ENCODE measurements around the gene AMOTL1. TPM values are rescaled to one million over a fixed set of nuclear protein-coding genes. Genes with fewer than 3 reads are reported as not detected.
A peak's percentile ranks its signal among the peaks of the same experiment; 100 is the strongest.

The AMOTL1 gene
- total RNA-seq, 2 donors from 2014 or later: 45.0 to 60.0 TPM

DNA sequence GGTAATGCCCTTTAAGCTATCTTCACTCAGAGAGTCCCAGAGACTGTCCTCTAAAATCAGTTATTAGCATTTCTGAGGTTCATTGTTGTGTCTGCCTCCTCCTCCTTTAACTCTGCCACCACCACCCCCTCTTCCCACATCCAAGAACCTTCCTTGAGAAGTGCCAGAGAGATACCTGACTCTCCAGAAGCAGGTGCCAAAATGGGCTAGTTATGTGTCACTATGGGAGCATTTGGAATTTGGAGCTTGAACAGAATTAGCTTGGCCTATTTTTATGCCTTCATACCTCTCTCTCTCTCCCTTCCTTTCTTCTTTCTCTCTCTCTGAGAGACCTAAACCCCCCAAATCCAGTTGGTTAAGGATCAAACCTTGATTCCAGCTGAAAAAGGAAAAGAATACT is 75.9 kb downstream of the AMOTL1 start:
- no peak for DNase-seq
- H3K36me3 Mint-ChIP-seq (ENCODE audit: low read depth): peaks cover 50% of the 10 kb centered on the region
- Histone ChIP-seq H3K27me3 (ENCODE audit: control insufficient read depth, insufficient read depth, low read length, poor library complexity, severe bottlenecking) (no peaks in the 10 kb centered on the region), H3K4me1 (ENCODE audit: control insufficient read depth, insufficient read depth, low read length) (no peaks in the 10 kb centered on the region), H3K9me3 (ENCODE audit: control insufficient read depth, low read length) (no peaks in the 10 kb centered on the region), H3K9ac (ENCODE audit: extremely low read depth, low read length, poor library complexity, severe bottlenecking) (no peak overlapping the region), H3K4me3 (ENCODE audit: low read length) (no peak overlapping the region), H3K27ac (ENCODE audit: low read depth, low read length) (no peak overlapping the region), H3K36me3 (ENCODE audit: control insufficient read depth, insufficient read depth, low read length) (peaks cover 90% of the 10 kb centered on the region)
- no peaks in the 10 kb centered on the region for H3K4me1 Mint-ChIP-seq
- H3K27me3 Mint-ChIP-seq (ENCODE audit: insufficient read depth): no peaks in the 10 kb centered on the region
- no peaks in the 10 kb centered on the region for H3K9me3 Mint-ChIP-seq
- TF ChIP-seq, protein P1, sequence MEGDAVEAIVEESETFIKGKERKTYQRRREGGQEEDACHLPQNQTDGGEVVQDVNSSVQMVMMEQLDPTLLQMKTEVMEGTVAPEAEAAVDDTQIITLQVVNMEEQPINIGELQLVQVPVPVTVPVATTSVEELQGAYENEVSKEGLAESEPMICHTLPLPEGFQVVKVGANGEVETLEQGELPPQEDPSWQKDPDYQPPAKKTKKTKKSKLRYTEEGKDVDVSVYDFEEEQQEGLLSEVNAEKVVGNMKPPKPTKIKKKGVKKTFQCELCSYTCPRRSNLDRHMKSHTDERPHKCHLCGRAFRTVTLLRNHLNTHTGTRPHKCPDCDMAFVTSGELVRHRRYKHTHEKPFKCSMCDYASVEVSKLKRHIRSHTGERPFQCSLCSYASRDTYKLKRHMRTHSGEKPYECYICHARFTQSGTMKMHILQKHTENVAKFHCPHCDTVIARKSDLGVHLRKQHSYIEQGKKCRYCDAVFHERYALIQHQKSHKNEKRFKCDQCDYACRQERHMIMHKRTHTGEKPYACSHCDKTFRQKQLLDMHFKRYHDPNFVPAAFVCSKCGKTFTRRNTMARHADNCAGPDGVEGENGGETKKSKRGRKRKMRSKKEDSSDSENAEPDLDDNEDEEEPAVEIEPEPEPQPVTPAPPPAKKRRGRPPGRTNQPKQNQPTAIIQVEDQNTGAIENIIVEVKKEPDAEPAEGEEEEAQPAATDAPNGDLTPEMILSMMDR (conservative IDR thresholded peaks at IDR 0.05): no peak
- no peak overlapping the region for H3K4me3 Mint-ChIP-seq
- H3K27ac Mint-ChIP-seq: no peak overlapping the region

DNA sequence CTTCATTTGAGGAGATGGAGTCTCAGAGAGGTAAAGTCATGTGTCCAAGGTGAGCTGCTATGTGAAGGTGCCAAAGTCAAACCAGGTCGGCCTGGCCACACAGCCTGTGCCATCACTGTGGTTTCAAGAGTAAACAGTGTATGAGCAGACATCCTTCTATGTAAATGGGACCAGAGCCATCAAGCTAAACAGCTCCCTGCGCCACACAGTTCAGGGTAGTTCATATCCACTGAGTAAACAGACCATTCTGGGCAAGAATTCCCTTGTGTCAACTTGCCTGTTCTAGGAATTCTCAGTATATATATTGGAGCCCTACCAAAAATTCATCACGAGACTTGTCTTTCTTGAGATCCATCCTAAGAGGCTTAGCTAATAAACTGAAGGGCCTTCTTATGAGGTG is 77.5 kb downstream of the AMOTL1 start:
- no peak overlapping the region for H3K4me3 Mint-ChIP-seq
- Histone ChIP-seq H3K27ac (ENCODE audit: low read depth, low read length) (no peak overlapping the region), H3K9me3 (ENCODE audit: control insufficient read depth, low read length) (no peaks in the 10 kb centered on the region), H3K4me1 (ENCODE audit: control insufficient read depth, insufficient read depth, low read length) (no peaks in the 10 kb centered on the region), H3K27me3 (ENCODE audit: control insufficient read depth, insufficient read depth, low read length, poor library complexity, severe bottlenecking) (no peaks in the 10 kb centered on the region), H3K9ac (ENCODE audit: extremely low read depth, low read length, poor library complexity, severe bottlenecking) (no peak overlapping the region), H3K4me3 (ENCODE audit: low read length) (no peak overlapping the region), H3K36me3 (ENCODE audit: control insufficient read depth, insufficient read depth, low read length) (peaks cover 90% of the 10 kb centered on the region)
- TF ChIP-seq, protein P1 (conservative IDR thresholded peaks at IDR 0.05): no peak
- H3K36me3 Mint-ChIP-seq (ENCODE audit: low read depth): peaks cover 47% of the 10 kb centered on the region
- 95 to 97% methylated on average over 3 of the region's 3 CpGs for WGBS, 2 experiments (ENCODE audit: insufficient coverage in 1 of 2, insufficient read length in 1 of 2)
- H3K4me1 Mint-ChIP-seq: no peaks in the 10 kb centered on the region
- no peak overlapping the region for H3K27ac Mint-ChIP-seq
- H3K9me3 Mint-ChIP-seq: no peaks in the 10 kb centered on the region
- no peak for DNase-seq
- H3K27me3 Mint-ChIP-seq (ENCODE audit: insufficient read depth): no peaks in the 10 kb centered on the region

DNA sequence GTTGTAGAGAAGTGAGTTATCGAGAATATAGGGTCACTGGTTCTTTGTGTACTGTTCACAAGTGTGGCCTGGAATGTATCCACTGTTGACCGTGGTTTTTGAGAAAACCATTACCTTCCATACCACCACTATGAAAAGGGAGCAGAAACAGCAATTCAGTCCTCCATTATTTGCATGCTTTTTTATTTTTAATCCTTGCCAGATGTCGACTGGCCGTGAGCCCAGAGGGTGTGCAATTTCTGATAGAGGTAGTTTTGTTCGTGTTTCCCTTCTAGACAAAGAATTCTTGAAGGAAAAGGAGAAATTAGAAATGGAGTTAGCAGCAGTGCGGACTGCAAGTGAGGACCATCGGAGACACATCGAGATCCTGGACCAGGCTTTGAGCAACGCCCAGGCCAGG is 81.7 kb downstream of the AMOTL1 start:
- no peak overlapping the region for H3K4me3 Mint-ChIP-seq
- H3K27ac Mint-ChIP-seq: peak overlapping the region; percentile 27

More for the DNA sequence above, 81.7 kb downstream of the AMOTL1 start:
- Histone ChIP-seq H3K4me1 (ENCODE audit: control insufficient read depth, insufficient read depth, low read length) (peaks cover 4% of the 10 kb centered on the region), H3K36me3 (ENCODE audit: control insufficient read depth, insufficient read depth, low read length) (peaks cover 92% of the 10 kb centered on the region), H3K27ac (ENCODE audit: low read depth, low read length) (no peak overlapping the region), H3K27me3 (ENCODE audit: control insufficient read depth, insufficient read depth, low read length, poor library complexity, severe bottlenecking) (no peaks in the 10 kb centered on the region), H3K9me3 (ENCODE audit: control insufficient read depth, low read length) (no peaks in the 10 kb centered on the region), H3K4me3 (ENCODE audit: low read length) (no peak overlapping the region), H3K9ac (ENCODE audit: extremely low read depth, low read length, poor library complexity, severe bottlenecking) (no peak overlapping the region)
- WGBS, 2 experiments (ENCODE audit: insufficient coverage in 1 of 2, insufficient read length in 1 of 2): 91 to 99% methylated on average over 4 to 9 of the region's 9 CpGs
- peaks cover 52% of the 10 kb centered on the region for H3K36me3 Mint-ChIP-seq (ENCODE audit: low read depth)
- TF ChIP-seq, protein P1 (conservative IDR thresholded peaks at IDR 0.05): no peak
- DNase-seq: no peak
- no peaks in the 10 kb centered on the region for H3K9me3 Mint-ChIP-seq
- H3K27me3 Mint-ChIP-seq (ENCODE audit: insufficient read depth): no peaks in the 10 kb centered on the region
- H3K4me1 Mint-ChIP-seq: no peaks in the 10 kb centered on the region
